SK-N-SH treated with all-trans-retinoic acid at 6 μM for 48 hours (cell line): ENCODE results near the gene KCNB1.

Experiments used
- ATAC-seq: fragments of 200-7000 bp; cut with Tn5 transposase; 3 replicates; pipeline ENCODE4 v1.9.1; 2020; ENCODE audit warnings: mild to moderate bottlenecking, moderate library complexity
- ARNTL ChIP-seq: fragments of 450-650 bp; formaldehyde crosslinking; IDR thresholded peaks from 2 replicates; pipeline ENCODE4 v1.5.0; 2020; ENCODE audit warnings: low read depth, mild to moderate bottlenecking, moderate library complexity, borderline replicate concordance
- CSDC2 ChIP-seq: fragments of 250-450 bp; sonication (Bioruptor Pico); IDR thresholded peaks from 2 replicates; pipeline ENCODE4 v1.5.0; 2020; ENCODE audit warnings: mild to moderate bottlenecking, moderate library complexity
- GLIS3 ChIP-seq: fragments of 250-450 bp; sonication (Bioruptor Pico); IDR thresholded peaks from 2 replicates; pipeline ENCODE4 v1.5.0; 2020; ENCODE audit warnings: mild to moderate bottlenecking, moderate library complexity
- OSR1 ChIP-seq: fragments of 250-450 bp; sonication (Bioruptor Pico); IDR thresholded peaks from 2 replicates; pipeline ENCODE4 v1.8.0; 2022; ENCODE audit warnings: moderate library complexity, mild to moderate bottlenecking, inconsistent platforms
- PPARA ChIP-seq: fragments of 250-450 bp; sonication (Bioruptor Pico); IDR thresholded peaks from 2 replicates; pipeline ENCODE4 v1.5.0; 2020; ENCODE audit warnings: mild to moderate bottlenecking, borderline replicate concordance
- RARB ChIP-seq: fragments of 250-450 bp; sonication (Bioruptor Pico); IDR thresholded peaks from 2 replicates; pipeline ENCODE4 v1.8.0; 2021; ENCODE audit warnings: mild to moderate bottlenecking, moderate library complexity
- SNAI2 ChIP-seq: fragments of 250-450 bp; sonication (Bioruptor Pico); IDR thresholded peaks from 2 replicates; pipeline ENCODE4 v1.5.0; 2020; ENCODE audit warnings: mild to moderate bottlenecking, moderate library complexity
- TCF4 ChIP-seq: fragments of 250-450 bp; sonication (Bioruptor Pico); IDR thresholded peaks from 2 replicates; pipeline ENCODE4 v1.8.0; 2021; ENCODE audit warnings: mild to moderate bottlenecking, moderate library complexity, borderline replicate concordance
- ZC3H10 ChIP-seq: fragments of 250-450 bp; sonication (Bioruptor Pico); IDR thresholded peaks from 2 replicates; pipeline ENCODE4 v1.5.1; 2021; ENCODE audit warnings: mild to moderate bottlenecking, moderate library complexity
- ZFP3 ChIP-seq: fragments of 250-450 bp; sonication (Bioruptor Pico); IDR thresholded peaks from 2 replicates; pipeline ENCODE4 v1.5.0; 2020; ENCODE audit warnings: mild to moderate bottlenecking, moderate library complexity
- ZNF565 ChIP-seq: fragments of 450-650 bp; formaldehyde crosslinking; conservative IDR thresholded peaks from 2 replicates; pipeline ENCODE4 v1.5.0; 2020; ENCODE audit warnings: low read depth, mild to moderate bottlenecking, moderate library complexity
- ZNF70 ChIP-seq: fragments of 450-650 bp; formaldehyde crosslinking; IDR thresholded peaks from 2 replicates; pipeline ENCODE4 v1.5.0; 2020; ENCODE audit warnings: mild to moderate bottlenecking, moderate library complexity
- TF ChIP-seq, protein P1 (sequence below): fragments of 250-450 bp; sonication (Bioruptor Pico); IDR thresholded peaks from 2 replicates; pipeline ENCODE4 v1.5.0; 2020; ENCODE audit warnings: mild to moderate bottlenecking, moderate library complexity
- TF ChIP-seq, protein P2 (sequence below): fragments of 250-450 bp; sonication (Bioruptor Pico); IDR thresholded peaks from 2 replicates; pipeline ENCODE4 v1.5.1; 2021; ENCODE audit warnings: mild to moderate bottlenecking, moderate library complexity
- TF ChIP-seq, protein P3 (sequence below): fragments of 250-450 bp; sonication (Bioruptor Pico); IDR thresholded peaks from 2 replicates; pipeline ENCODE4 v1.8.0; 2021; ENCODE audit warnings: low read depth, mild to moderate bottlenecking, moderate library complexity, borderline replicate concordance
- TF ChIP-seq, protein P4 (sequence below): fragments of 250-450 bp; sonication (Bioruptor Pico); IDR thresholded peaks from 2 replicates; pipeline ENCODE4 v1.8.0; 2020; ENCODE audit warnings: mild to moderate bottlenecking, moderate library complexity, borderline replicate concordance

Gene KCNB1

DNA sequence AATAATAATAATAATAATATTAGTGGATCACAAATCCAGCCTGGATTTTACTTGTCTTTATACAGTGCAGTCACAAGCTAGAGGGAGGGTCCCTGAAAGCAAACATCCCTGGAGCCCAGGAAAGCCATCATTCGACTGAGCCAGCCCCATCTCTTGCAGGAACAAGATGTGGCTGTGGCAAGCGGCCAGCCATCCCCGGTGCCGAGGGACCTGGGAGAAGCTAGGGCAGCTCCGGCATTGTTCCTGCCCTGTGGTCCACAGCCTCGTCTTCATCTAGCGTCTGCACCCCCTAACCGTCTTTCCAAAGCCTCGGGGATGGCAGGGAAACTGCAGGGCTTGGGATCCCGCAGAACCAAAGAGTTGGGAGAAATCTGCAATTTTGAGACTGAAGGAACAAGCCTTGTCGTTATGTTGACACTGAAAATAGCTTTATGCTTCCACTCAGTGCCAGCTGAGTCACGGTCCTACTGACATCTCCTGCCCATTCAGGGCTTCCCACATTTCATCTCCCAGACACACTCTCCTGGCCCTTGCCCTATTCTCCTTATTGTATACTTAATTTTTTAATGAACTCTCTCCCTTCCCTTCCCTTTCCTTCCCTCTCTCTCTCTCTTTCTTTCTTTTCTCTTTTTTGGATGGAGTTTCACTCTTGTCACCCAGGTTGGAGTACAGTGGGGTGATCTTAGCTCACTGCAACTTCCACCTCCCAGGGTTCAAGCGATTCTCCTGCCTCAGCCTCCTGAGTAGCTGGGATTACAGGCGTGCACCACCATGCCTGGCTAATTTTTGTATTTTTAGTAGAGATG lies 142.1 kb downstream of the KCNB1 start (continued):
- TF ChIP-seq, protein P1, sequence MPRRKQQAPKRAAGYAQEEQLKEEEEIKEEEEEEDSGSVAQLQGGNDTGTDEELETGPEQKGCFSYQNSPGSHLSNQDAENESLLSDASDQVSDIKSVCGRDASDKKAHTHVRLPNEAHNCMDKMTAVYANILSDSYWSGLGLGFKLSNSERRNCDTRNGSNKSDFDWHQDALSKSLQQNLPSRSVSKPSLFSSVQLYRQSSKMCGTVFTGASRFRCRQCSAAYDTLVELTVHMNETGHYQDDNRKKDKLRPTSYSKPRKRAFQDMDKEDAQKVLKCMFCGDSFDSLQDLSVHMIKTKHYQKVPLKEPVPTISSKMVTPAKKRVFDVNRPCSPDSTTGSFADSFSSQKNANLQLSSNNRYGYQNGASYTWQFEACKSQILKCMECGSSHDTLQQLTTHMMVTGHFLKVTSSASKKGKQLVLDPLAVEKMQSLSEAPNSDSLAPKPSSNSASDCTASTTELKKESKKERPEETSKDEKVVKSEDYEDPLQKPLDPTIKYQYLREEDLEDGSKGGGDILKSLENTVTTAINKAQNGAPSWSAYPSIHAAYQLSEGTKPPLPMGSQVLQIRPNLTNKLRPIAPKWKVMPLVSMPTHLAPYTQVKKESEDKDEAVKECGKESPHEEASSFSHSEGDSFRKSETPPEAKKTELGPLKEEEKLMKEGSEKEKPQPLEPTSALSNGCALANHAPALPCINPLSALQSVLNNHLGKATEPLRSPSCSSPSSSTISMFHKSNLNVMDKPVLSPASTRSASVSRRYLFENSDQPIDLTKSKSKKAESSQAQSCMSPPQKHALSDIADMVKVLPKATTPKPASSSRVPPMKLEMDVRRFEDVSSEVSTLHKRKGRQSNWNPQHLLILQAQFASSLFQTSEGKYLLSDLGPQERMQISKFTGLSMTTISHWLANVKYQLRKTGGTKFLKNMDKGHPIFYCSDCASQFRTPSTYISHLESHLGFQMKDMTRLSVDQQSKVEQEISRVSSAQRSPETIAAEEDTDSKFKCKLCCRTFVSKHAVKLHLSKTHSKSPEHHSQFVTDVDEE (CRISPR knock-in tag): no peak
- TF ChIP-seq RARB (CRISPR knock-in tag): no peak
- TF ChIP-seq ZFP3 (CRISPR knock-in tag): no peak
- TF ChIP-seq ZNF70 (CRISPR knock-in tag): no peak
- TF ChIP-seq ZC3H10: no peak
- TF ChIP-seq ARNTL (CRISPR knock-in tag): no peak
- TF ChIP-seq, all 23 proteins: peak for 0

DNA sequence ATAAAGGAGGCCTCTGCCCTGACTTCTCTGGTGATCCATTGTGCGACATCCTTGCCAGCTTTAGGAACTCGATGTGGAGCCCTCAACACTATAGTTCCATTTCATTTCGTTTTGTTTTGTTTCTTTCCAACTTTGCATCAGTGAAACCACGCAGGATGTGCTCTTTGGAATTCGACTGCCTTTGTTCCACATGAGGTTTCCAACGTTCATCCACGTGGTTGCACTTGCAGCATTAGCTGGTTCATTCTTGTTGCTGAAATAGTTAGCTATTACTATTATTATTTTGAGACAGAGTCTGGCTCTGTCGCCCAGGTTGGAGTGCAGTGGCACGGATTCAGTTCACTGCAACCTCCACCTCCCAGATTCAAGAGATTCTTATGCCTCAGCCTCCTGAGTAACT lies 143.3 kb downstream of the KCNB1 start:
- ATAC-seq: no peak
- TF ChIP-seq, protein P2, sequence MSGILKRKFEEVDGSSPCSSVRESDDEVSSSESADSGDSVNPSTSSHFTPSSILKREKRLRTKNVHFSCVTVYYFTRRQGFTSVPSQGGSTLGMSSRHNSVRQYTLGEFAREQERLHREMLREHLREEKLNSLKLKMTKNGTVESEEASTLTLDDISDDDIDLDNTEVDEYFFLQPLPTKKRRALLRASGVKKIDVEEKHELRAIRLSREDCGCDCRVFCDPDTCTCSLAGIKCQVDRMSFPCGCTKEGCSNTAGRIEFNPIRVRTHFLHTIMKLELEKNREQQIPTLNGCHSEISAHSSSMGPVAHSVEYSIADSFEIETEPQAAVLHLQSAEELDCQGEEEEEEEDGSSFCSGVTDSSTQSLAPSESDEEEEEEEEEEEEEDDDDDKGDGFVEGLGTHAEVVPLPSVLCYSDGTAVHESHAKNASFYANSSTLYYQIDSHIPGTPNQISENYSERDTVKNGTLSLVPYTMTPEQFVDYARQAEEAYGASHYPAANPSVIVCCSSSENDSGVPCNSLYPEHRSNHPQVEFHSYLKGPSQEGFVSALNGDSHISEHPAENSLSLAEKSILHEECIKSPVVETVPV (CRISPR knock-in tag): no peak
- TF ChIP-seq CSDC2: no peak
- TF ChIP-seq GLIS3: no peak
- no peak for TF ChIP-seq RARB (CRISPR knock-in tag)

DNA sequence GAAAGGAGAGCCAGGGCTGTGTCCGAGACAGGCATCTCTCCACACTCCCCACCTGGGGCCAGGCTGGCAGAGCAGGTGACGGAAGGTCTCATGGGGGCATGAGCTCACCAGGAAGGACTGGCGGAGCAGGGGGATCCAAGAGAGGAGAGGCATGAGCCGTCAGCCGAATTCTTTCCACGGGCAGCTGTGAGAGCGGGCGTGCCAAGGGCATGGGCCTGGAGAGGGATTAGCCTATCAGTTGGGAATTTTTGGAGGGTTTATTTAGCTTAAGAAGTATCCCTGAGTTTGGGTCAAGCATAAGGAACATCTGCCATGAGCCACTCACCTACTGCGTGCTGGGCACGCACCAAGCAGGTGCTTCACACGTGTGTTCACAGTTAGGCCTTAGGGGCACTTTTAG lies 144.4 kb downstream of the KCNB1 start:
- no peak for TF ChIP-seq ZFP3 (CRISPR knock-in tag)
- TF ChIP-seq CSDC2: no peak
- TF ChIP-seq, protein P2 (CRISPR knock-in tag): no peak
- no peak for TF ChIP-seq ZNF70 (CRISPR knock-in tag)
- no peak for TF ChIP-seq PPARA (CRISPR knock-in tag)
- TF ChIP-seq SNAI2 (CRISPR knock-in tag): no peak
- TF ChIP-seq, protein P3, sequence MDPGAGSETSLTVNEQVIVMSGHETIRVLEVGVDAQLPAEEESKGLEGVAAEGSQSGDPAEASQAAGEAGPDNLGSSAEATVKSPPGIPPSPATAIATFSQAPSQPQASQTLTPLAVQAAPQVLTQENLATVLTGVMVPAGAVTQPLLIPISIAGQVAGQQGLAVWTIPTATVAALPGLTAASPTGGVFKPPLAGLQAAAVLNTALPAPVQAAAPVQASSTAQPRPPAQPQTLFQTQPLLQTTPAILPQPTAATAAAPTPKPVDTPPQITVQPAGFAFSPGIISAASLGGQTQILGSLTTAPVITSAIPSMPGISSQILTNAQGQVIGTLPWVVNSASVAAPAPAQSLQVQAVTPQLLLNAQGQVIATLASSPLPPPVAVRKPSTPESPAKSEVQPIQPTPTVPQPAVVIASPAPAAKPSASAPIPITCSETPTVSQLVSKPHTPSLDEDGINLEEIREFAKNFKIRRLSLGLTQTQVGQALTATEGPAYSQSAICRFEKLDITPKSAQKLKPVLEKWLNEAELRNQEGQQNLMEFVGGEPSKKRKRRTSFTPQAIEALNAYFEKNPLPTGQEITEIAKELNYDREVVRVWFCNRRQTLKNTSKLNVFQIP (CRISPR knock-in tag): no peak
- TF ChIP-seq, protein P4, sequence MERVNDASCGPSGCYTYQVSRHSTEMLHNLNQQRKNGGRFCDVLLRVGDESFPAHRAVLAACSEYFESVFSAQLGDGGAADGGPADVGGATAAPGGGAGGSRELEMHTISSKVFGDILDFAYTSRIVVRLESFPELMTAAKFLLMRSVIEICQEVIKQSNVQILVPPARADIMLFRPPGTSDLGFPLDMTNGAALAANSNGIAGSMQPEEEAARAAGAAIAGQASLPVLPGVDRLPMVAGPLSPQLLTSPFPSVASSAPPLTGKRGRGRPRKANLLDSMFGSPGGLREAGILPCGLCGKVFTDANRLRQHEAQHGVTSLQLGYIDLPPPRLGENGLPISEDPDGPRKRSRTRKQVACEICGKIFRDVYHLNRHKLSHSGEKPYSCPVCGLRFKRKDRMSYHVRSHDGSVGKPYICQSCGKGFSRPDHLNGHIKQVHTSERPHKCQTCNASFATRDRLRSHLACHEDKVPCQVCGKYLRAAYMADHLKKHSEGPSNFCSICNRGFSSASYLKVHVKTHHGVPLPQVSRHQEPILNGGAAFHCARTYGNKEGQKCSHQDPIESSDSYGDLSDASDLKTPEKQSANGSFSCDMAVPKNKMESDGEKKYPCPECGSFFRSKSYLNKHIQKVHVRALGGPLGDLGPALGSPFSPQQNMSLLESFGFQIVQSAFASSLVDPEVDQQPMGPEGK (CRISPR knock-in tag): no peak
- no peak for TF ChIP-seq ZNF565 (CRISPR knock-in tag)
- no peak for ATAC-seq

DNA sequence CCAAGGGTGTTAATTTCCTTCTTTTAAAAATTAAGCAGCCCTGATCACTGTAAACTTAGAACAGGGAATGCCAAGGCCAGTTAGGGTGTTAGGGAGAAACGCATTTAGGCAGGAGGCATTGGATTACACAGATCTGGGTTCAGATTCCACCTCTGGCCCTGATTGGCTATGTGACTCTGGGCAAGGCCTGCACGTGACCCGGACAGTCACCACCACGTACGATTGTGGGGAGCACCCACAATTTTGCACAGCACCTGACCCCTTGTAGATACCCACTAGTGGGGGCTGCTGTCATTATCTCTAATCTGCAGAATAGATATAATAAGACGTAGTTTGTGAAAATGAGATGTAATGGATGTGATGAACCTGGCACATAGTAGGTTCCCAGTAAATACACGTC lies 145.1 kb downstream of the KCNB1 start:
- TF ChIP-seq SNAI2 (CRISPR knock-in tag): no peak
- TF ChIP-seq GLIS3: no peak
- TF ChIP-seq ZFP3 (CRISPR knock-in tag): no peak
- no peak for TF ChIP-seq ZNF565 (CRISPR knock-in tag)
- no peak for ATAC-seq

DNA sequence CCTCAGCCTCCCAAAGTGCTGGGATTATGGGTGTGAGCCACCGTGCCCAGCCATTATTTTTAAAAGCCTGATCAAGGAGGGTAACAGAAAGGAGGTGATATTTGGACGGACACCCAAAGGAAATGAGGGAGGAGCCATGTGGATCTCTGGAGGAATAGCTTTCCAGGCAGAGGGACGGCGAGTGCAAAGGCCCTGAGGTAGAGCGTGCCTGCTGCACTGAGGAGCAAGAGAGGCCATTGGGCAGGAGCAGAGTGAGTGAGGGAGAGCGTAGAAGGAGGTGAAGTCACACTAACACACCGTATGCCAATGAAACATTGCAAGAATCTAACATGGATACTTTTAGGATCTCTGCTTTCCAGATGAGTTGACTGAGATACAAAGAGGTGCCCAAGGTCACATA lies 145.7 kb downstream of the KCNB1 start:
- no peak for ATAC-seq
- TF ChIP-seq RARB (CRISPR knock-in tag): no peak
- no peak for TF ChIP-seq OSR1 (CRISPR knock-in tag)
- TF ChIP-seq TCF4 (CRISPR knock-in tag): no peak
- TF ChIP-seq, protein P1 (CRISPR knock-in tag): no peak
- TF ChIP-seq ZNF70 (CRISPR knock-in tag): no peak
- TF ChIP-seq ZNF565 (CRISPR knock-in tag): no peak
